ENCODE measurements around the gene BTNL2. TPM values are rescaled to one million over a fixed set of nuclear protein-coding genes. Genes with fewer than 3 reads are reported as not detected.

The BTNL2 gene
- total RNA-seq, 4 donors from 2014 or later: not detected

- no peaks in the 10 kb centered on the region for H3K9me3 ChIP-seq
- H3K27me3 ChIP-seq: no peaks in the 10 kb centered on the region
- 93% methylated on average over 6 of the region's 6 CpGs for WGBS
- TF ChIP-seq EP300 (IDR thresholded peaks at IDR 0.05) (no peak), POLR2AphosphoS5 (IDR thresholded peaks at IDR 0.05) (no peak), POLR2A (IDR thresholded peaks at IDR 0.05) (no peak)
- TF ChIP-seq, protein P1, sequence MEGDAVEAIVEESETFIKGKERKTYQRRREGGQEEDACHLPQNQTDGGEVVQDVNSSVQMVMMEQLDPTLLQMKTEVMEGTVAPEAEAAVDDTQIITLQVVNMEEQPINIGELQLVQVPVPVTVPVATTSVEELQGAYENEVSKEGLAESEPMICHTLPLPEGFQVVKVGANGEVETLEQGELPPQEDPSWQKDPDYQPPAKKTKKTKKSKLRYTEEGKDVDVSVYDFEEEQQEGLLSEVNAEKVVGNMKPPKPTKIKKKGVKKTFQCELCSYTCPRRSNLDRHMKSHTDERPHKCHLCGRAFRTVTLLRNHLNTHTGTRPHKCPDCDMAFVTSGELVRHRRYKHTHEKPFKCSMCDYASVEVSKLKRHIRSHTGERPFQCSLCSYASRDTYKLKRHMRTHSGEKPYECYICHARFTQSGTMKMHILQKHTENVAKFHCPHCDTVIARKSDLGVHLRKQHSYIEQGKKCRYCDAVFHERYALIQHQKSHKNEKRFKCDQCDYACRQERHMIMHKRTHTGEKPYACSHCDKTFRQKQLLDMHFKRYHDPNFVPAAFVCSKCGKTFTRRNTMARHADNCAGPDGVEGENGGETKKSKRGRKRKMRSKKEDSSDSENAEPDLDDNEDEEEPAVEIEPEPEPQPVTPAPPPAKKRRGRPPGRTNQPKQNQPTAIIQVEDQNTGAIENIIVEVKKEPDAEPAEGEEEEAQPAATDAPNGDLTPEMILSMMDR (IDR thresholded peaks at IDR 0.05): no peak
- no peak overlapping the region for H3K27ac ChIP-seq
- no peak for DNase-seq (ENCODE audit: low spot score in 2 of 2)
- peaks cover 16% of the 10 kb centered on the region for H3K4me1 ChIP-seq
- no peak overlapping the region for H3K4me3 ChIP-seq
- no peaks in the 10 kb centered on the region for H3K36me3 ChIP-seq
These were observed 15.5 kb downstream of the BTNL2 start for GRCh38 chr6:32391505-32391904.

DNA sequence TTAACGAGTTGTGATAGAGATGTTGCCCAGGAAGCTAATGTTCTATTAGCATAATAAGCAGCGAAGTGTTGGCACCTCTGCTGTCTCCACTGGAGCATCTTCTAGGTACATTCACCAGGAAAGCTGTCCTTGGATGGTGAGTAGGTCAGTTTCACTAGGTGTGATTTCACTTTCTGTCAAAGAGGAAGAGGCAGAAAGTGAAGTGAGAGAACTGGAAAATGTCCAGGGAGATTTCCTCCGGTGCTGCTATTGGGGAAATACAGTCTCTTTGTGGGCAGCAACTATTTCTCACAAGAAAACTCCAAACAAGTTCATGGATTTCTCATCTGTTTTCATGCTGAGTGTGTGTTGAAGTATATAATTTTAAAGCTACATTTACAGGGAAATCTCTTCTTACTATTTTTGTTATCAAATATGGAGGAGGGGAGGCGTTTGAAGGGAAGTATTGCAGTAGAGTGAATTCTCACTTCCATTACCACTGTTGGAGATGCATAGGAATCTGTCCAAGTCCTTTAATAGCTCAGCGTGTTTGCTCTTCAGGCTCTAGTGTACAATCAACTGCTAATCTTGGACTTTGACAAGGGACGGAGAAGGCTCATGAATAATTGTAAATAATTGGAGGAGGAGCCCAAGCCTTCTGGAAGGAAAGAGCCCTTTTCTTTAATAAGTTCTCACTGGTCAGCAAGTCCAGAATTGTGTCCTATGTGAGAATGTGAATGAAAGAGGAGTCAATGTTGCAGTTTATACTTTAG, 19.2 kb downstream of the BTNL2 start:
- H3K4me3 ChIP-seq: no peak overlapping the region
- no peaks in the 10 kb centered on the region for H3K27me3 ChIP-seq
- TF ChIP-seq, protein P1 (IDR thresholded peaks at IDR 0.05): no peak
- TF ChIP-seq EP300 (IDR thresholded peaks at IDR 0.05) (no peak), POLR2A (IDR thresholded peaks at IDR 0.05) (no peak)
- no peaks in the 10 kb centered on the region for H3K9me3 ChIP-seq
- no peaks in the 10 kb centered on the region for H3K36me3 ChIP-seq
- DNase-seq (ENCODE audit: low spot score in 2 of 2): no peak
- peaks cover under 1% of the 10 kb centered on the region for H3K4me1 ChIP-seq
- 56% methylated on average over 6 of the region's 6 CpGs for WGBS
- H3K27ac ChIP-seq: no peak overlapping the region

GRCh38 chr6:32386040-32386439, 20.9 kb downstream of the BTNL2 start:
- 98% methylated on average over 1 of the region's 1 CpG for WGBS
- DNase-seq (ENCODE audit: low spot score in 2 of 2): no peak
- no peaks in the 10 kb centered on the region for H3K9me3 ChIP-seq
- no peaks in the 10 kb centered on the region for H3K27me3 ChIP-seq
- H3K36me3 ChIP-seq: no peaks in the 10 kb centered on the region
- TF ChIP-seq, protein P1 (IDR thresholded peaks at IDR 0.05): no peak
- TF ChIP-seq POLR2A (IDR thresholded peaks at IDR 0.05): no peak
- H3K27ac ChIP-seq: no peak overlapping the region
- H3K4me1 ChIP-seq: no peaks in the 10 kb centered on the region
- no peak overlapping the region for H3K4me3 ChIP-seq

DNA sequence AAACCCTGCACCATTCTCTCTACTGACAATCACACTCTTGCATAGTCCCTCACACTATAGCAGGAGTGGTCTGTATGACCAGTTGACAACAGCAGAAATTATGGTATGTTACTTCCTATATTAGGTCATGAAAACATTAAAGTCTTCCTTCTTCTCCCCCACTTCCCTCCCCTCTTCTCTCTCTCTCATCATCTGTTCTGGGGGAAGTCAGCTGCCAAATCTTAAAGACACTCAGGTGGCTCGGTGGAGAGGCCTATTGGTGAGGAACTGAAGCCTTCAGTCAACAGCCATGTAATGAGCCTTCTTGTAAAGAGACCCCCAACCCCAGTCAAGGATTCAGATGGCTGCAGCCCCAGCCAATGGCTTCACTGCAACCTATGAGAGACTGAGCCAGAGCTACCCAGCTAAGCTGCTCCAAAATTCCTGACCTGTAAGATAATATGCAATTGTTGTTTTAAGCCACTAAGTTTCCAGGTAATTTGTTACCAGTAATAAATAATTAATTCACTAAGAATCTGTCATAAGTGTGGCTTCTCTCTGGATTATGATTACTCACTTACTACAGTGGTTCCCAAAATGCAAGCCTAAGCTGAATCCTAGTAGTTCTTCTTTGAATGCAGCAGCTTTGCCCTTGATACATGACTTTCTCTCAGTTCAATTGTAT, 24.1 kb downstream of the BTNL2 start:
- no peak overlapping the region for H3K4me3 ChIP-seq
- no peaks in the 10 kb centered on the region for H3K27me3 ChIP-seq
- WGBS: 18% methylated on average over 1 of the region's 1 CpG
- DNase-seq (ENCODE audit: low spot score in 2 of 2): no peak
- H3K4me1 ChIP-seq: no peaks in the 10 kb centered on the region
- no peak for TF ChIP-seq EP300 (IDR thresholded peaks at IDR 0.05)
- H3K36me3 ChIP-seq: no peaks in the 10 kb centered on the region
- H3K9me3 ChIP-seq: no peaks in the 10 kb centered on the region
- H3K27ac ChIP-seq: no peak overlapping the region

- no peaks in the 10 kb centered on the region for H3K27me3 ChIP-seq
- no peaks in the 10 kb centered on the region for H3K9me3 ChIP-seq
- H3K36me3 ChIP-seq: no peaks in the 10 kb centered on the region
- 65% methylated on average over 2 of the region's 2 CpGs for WGBS
- no peak for TF ChIP-seq POLR2AphosphoS5 (IDR thresholded peaks at IDR 0.05)
- TF ChIP-seq, protein P1 (IDR thresholded peaks at IDR 0.05): no peak
- no peak for TF ChIP-seq EP300 (IDR thresholded peaks at IDR 0.05)
- TF ChIP-seq POLR2A (IDR thresholded peaks at IDR 0.05): no peak
- no peak overlapping the region for H3K27ac ChIP-seq
- no peak overlapping the region for H3K4me3 ChIP-seq
- H3K4me1 ChIP-seq: no peaks in the 10 kb centered on the region
- DNase-seq (ENCODE audit: low spot score in 2 of 2): no peak
These were observed 27.4 kb downstream of the BTNL2 start for GRCh38 chr6:32379545-32379944.
